ENCODE results near the gene C1orf53.
A peak's percentile ranks its signal among the peaks of the same experiment; 100 is the strongest.

Gene C1orf53

GRCh38 chr1:197902454-197903195, at the start of gene C1orf53 (continued):
- TF ChIP-seq ZNF639 (tag by site-specific recombination; IDR thresholded peaks at IDR 0.05) (0 out of 2 replicates have a peak, but pooled peaks have one; percentile 7), ZNF221 (tag by site-specific recombination; IDR thresholded peaks at IDR 0.05; ENCODE audit: borderline replicate concordance) (no peak), ZSCAN30 (tag by site-specific recombination; IDR thresholded peaks at IDR 0.05) (peak; percentile 92), ZNF843 (tag by site-specific recombination; IDR thresholded peaks at IDR 0.05) (peak; percentile 70), ZNF391 (tag by site-specific recombination; IDR thresholded peaks at IDR 0.05; ENCODE audit: borderline replicate concordance, low read depth) (peak; percentile 62; the same call in 1 of the 2 replicates), ZBTB6 (tag by site-specific recombination; IDR thresholded peaks at IDR 0.05) (peak; percentile 20; the same call in 1 of the 2 replicates), BCL11B (tag by site-specific recombination; IDR thresholded peaks at IDR 0.05; ENCODE audit: low read depth) (no peak), ZEB2 (tag by site-specific recombination; IDR thresholded peaks at IDR 0.05) (peak; percentile 87), ZFHX2 (tag by site-specific recombination; conservative IDR thresholded peaks at IDR 0.05) (0 out of 2 replicates have a peak, but pooled peaks have one; percentile 28), ZNF175 (tag by site-specific recombination; IDR thresholded peaks at IDR 0.05) (no peak), ZNF114 (tag by site-specific recombination; IDR thresholded peaks at IDR 0.05) (no peak), ZNF513 (tag by site-specific recombination; IDR thresholded peaks at IDR 0.05) (no peak), ZNF629 (tag by site-specific recombination; IDR thresholded peaks at IDR 0.05) (peak; percentile 66; the same call in 1 of the 2 replicates), YY1 (tag by site-specific recombination; IDR thresholded peaks at IDR 0.05) (peak; percentile 97), ZNF274 (IDR thresholded peaks at IDR 0.05; ENCODE audit: low read length) (no peak), ZNF274 (tag by site-specific recombination; IDR thresholded peaks at IDR 0.05; ENCODE audit: borderline replicate concordance) (no peak), ZNF121 (tag by site-specific recombination; IDR thresholded peaks at IDR 0.05) (0 out of 2 replicates have a peak, but pooled peaks have one; percentile 9), ZNF184 (tag by site-specific recombination; IDR thresholded peaks at IDR 0.05) (0 out of 2 replicates have a peak, but pooled peaks have one; percentile 62), ZNF146 (tag by site-specific recombination; IDR thresholded peaks at IDR 0.05) (no peak), GLIS2 (tag by site-specific recombination; IDR thresholded peaks at IDR 0.05) (peak; percentile 84), SP2 (tag by site-specific recombination; IDR thresholded peaks at IDR 0.05) (peak; percentile 33; the same call in 1 of the 2 replicates), ZNF449 (tag by site-specific recombination; IDR thresholded peaks at IDR 0.05) (peak; percentile 71; the same call in 1 of the 2 replicates), ZNF76 (tag by site-specific recombination; IDR thresholded peaks at IDR 0.05; ENCODE audit: borderline replicate concordance, low read depth) (peak; percentile 79; the same call in 1 of the 2 replicates), ZNF670 (tag by site-specific recombination; IDR thresholded peaks at IDR 0.05; ENCODE audit: low read depth) (no peak), RBAK (tag by site-specific recombination; IDR thresholded peaks at IDR 0.05) (no peak), KLF8 (tag by site-specific recombination; IDR thresholded peaks at IDR 0.05) (peak; percentile 92)
- TF ChIP-seq, protein P1, sequence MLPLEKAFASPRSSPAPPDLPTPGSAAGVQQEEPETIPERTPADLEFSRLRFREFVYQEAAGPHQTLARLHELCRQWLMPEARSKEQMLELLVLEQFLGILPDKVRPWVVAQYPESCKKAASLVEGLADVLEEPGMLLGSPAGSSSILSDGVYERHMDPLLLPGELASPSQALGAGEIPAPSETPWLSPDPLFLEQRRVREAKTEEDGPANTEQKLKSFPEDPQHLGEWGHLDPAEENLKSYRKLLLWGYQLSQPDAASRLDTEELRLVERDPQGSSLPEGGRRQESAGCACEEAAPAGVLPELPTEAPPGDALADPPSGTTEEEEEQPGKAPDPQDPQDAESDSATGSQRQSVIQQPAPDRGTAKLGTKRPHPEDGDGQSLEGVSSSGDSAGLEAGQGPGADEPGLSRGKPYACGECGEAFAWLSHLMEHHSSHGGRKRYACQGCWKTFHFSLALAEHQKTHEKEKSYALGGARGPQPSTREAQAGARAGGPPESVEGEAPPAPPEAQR (tag by site-specific recombination; IDR thresholded peaks at IDR 0.05): no peak
- TF ChIP-seq, protein P2, sequence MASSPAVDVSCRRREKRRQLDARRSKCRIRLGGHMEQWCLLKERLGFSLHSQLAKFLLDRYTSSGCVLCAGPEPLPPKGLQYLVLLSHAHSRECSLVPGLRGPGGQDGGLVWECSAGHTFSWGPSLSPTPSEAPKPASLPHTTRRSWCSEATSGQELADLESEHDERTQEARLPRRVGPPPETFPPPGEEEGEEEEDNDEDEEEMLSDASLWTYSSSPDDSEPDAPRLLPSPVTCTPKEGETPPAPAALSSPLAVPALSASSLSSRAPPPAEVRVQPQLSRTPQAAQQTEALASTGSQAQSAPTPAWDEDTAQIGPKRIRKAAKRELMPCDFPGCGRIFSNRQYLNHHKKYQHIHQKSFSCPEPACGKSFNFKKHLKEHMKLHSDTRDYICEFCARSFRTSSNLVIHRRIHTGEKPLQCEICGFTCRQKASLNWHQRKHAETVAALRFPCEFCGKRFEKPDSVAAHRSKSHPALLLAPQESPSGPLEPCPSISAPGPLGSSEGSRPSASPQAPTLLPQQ (tag by site-specific recombination; IDR thresholded peaks at IDR 0.05): peak; percentile 95
- TF ChIP-seq, protein P3, sequence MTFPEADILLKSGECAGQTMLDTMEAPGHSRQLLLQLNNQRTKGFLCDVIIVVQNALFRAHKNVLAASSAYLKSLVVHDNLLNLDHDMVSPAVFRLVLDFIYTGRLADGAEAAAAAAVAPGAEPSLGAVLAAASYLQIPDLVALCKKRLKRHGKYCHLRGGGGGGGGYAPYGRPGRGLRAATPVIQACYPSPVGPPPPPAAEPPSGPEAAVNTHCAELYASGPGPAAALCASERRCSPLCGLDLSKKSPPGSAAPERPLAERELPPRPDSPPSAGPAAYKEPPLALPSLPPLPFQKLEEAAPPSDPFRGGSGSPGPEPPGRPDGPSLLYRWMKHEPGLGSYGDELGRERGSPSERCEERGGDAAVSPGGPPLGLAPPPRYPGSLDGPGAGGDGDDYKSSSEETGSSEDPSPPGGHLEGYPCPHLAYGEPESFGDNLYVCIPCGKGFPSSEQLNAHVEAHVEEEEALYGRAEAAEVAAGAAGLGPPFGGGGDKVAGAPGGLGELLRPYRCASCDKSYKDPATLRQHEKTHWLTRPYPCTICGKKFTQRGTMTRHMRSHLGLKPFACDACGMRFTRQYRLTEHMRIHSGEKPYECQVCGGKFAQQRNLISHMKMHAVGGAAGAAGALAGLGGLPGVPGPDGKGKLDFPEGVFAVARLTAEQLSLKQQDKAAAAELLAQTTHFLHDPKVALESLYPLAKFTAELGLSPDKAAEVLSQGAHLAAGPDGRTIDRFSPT (tag by site-specific recombination; IDR thresholded peaks at IDR 0.05): peak; percentile 84

Measured in HEK293 (cell line).